Hepatocyte (in vitro differentiated cells): ENCODE results near the gene PRKCI. TPM values are rescaled to one million over a fixed set of nuclear protein-coding genes. Genes with fewer than 3 reads are reported as not detected.

Experiments
- DNase-seq: peaks from one replicate; pipeline ENCODE4 v3.0.0-alpha.2; 2016; ENCODE audit warnings: low spot score
- H2AFZ ChIP-seq: fragments of 200-600 bp; sonication (generic); 2 replicates; pipeline ENCODE4 v1.6.0; 2016; ENCODE audit warnings: antibody characterized with exemption, mild to moderate bottlenecking
- H3K27ac ChIP-seq: fragments of 200-600 bp; sonication (generic); 2 replicates; pipeline ENCODE4 v1.5.1; 2016; ENCODE audit warnings: mild to moderate bottlenecking
- H3K27me3 ChIP-seq: fragments of 200-600 bp; sonication (generic); 2 replicates; pipeline ENCODE4 v1.6.1; 2016
- H3K36me3 ChIP-seq: fragments of 200-600 bp; sonication (generic); replicated peaks from 2 replicates; pipeline ENCODE4 v1.5.1; 2016; ENCODE audit warnings: low read depth; ENCODE audit not compliant: insufficient read depth
- H3K4me1 ChIP-seq: fragments of 200-600 bp; sonication (generic); 2 replicates; pipeline ENCODE4 v1.5.1; 2016; ENCODE audit warnings: mild to moderate bottlenecking, moderate library complexity; ENCODE audit not compliant: insufficient read depth
- H3K4me2 ChIP-seq: fragments of 200-600 bp; sonication (generic); 2 replicates; pipeline ENCODE4 v1.6.0; 2016
- H3K4me3 ChIP-seq: fragments of 200-600 bp; sonication (generic); 2 replicates; pipeline ENCODE4 v1.5.1; 2016; ENCODE audit warnings: mild to moderate bottlenecking
- H3K79me2 ChIP-seq: fragments of 200-600 bp; sonication (generic); 2 replicates; pipeline ENCODE4 v1.6.0; 2017; ENCODE audit warnings: mild to moderate bottlenecking
- H3K9me2 ChIP-seq: fragments of 200-600 bp; sonication (generic); replicated peaks from 2 replicates; pipeline ENCODE4 v1.6.0; 2017; ENCODE audit warnings: mild to moderate bottlenecking; ENCODE audit not compliant: insufficient read depth
- H3K9me3 ChIP-seq: fragments of 200-600 bp; sonication (generic); 2 replicates; pipeline ENCODE4 v1.5.1; 2016; ENCODE audit warnings: low read depth, mild to moderate bottlenecking
- H4K20me1 ChIP-seq: fragments of 200-600 bp; sonication (generic); 2 replicates; pipeline ENCODE4 v1.6.0; 2016; ENCODE audit warnings: mild to moderate bottlenecking; ENCODE audit not compliant: insufficient read depth, poor library complexity, severe bottlenecking
- CTCF ChIP-seq: fragments of 200-600 bp; sonication (generic); IDR thresholded peaks from 2 replicates; pipeline ENCODE4 v1.5.1; 2016; ENCODE audit warnings: antibody characterized with exemption, mild to moderate bottlenecking; ENCODE audit not compliant: poor library complexity
- EZH2 ChIP-seq: fragments of 200-600 bp; sonication (generic); IDR thresholded peaks from 2 replicates; pipeline ENCODE4 v1.6.1; 2016; ENCODE audit warnings: antibody characterized with exemption, mild to moderate bottlenecking, borderline replicate concordance
- EZH2phosphoT487 ChIP-seq: fragments of 200-600 bp; sonication (generic); IDR thresholded peaks from one replicate; pipeline ENCODE4 v1.6.1; 2018; ENCODE audit warnings: antibody characterized with exemption, mild to moderate bottlenecking, low read depth, moderate library complexity; ENCODE audit not compliant: unreplicated experiment, severe bottlenecking
- WGBS: methylation state at CpG from one replicate; pipeline ENCODE4 v1.1.6; 2016; ENCODE audit warnings: low lambda C conversion rate; ENCODE audit errors: missing lambda C conversion rate; 5-methylcytosine and 5-hydroxymethylcytosine counted together
- polyA plus RNA-seq: library from polyadenylated mRNA; unstranded; fragments of >200 nt; fragmentation: Nextera tagmentation; extraction: Ambion mirVana; gene quantifications from 2 replicates; pipeline ENCODE4 v1.2.1, GENCODE V29; 2016
- total RNA-seq: library from RNA; depleted of rRNA; stranded (reverse); fragments of >200 nt; gene quantifications from 2 replicates; pipeline ENCODE4 v1.2.3, GENCODE V29; 2014

The PRKCI gene
- total and polyA plus RNA-seq, 2 experiments from 2014 or later, result 28.6 to 47.3 TPM

DNA sequence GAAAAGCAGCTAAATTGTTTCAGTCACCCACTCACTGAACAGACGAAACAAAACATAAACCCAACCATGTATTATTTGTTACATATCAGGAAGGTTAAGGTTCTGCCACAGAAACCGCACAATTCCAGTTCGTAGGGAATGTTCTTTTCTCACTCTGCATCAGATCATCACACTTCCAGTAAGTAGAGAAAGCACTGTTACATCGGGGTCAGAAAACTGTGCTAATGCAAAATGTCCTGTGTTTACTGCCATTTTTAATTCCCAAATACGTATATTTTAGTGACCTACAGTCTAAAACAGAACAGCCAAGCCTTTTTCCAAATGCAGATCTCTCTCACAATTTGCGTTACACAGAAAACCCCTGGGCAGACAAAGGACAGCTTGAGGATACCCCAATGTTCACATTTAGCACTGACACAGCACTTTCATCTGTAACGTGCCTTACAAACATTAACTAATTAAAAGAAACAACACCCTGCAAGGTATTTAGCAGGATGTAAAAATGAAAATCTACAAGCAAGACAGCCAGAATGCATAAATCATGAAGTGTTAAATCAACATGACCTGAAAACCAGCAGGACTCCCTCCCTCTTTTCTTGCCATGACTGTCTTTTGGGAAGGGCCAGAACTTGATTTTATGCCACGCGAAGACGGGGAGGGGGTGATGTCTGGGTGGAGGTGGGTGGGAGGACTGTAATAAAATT is 100.5 kb downstream of the PRKCI start:
- Histone ChIP-seq H3K9me3 (no peaks in the 10 kb centered on the region), H2AFZ (peak overlapping the region; percentile 16), H3K27ac (peak overlapping the region; percentile 3), H3K9me2 (no peaks in the 10 kb centered on the region), H3K4me2 (no peak overlapping the region), H3K79me2 (no peaks in the 10 kb centered on the region), H3K4me3 (no peak overlapping the region), H3K4me1 (peaks cover 5% of the 10 kb centered on the region), H3K36me3 (no peaks in the 10 kb centered on the region), H4K20me1 (no peaks in the 10 kb centered on the region), H3K27me3 (no peaks in the 10 kb centered on the region)
- DNase-seq, result no peak
- WGBS, result 61% methylated on average over 10 of the region's 10 CpGs
- TF ChIP-seq EZH2 (no peak), CTCF (no peak), EZH2phosphoT487 (no peak)

DNA sequence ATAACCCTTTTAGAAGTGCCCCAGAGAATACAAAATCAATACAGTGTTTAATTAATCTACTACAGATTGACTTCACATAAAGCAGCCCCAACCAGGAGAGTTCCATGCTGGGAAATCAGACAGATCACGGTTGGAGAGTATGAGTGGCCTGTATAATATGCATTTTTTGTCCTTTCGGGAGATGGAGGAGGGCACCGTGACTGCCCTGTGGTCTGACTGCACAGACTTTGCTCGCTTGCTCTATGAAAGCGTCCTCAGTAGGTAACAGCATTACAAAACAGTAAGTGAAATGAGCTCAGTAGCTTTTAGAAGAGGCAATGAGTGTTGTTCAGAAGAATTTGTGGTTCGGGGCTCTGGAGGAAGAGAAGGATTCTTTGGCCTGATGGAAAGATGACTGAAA is 101.1 kb downstream of the PRKCI start:
- Histone ChIP-seq H3K9me2 (no peaks in the 10 kb centered on the region), H3K27ac (peak overlapping the region; percentile 3), H3K79me2 (no peaks in the 10 kb centered on the region), H3K4me3 (no peak overlapping the region), H4K20me1 (no peaks in the 10 kb centered on the region), H3K27me3 (no peaks in the 10 kb centered on the region), H3K4me2 (no peak overlapping the region), H3K4me1 (peaks cover 5% of the 10 kb centered on the region), H3K36me3 (no peaks in the 10 kb centered on the region), H3K9me3 (no peaks in the 10 kb centered on the region), H2AFZ (peak overlapping the region; percentile 16)
- 82% methylated on average over 6 of the region's 6 CpGs for WGBS
- TF ChIP-seq EZH2, result no peak
- TF ChIP-seq CTCF, result no peak
- TF ChIP-seq EZH2phosphoT487, result no peak
- no peak for DNase-seq

DNA sequence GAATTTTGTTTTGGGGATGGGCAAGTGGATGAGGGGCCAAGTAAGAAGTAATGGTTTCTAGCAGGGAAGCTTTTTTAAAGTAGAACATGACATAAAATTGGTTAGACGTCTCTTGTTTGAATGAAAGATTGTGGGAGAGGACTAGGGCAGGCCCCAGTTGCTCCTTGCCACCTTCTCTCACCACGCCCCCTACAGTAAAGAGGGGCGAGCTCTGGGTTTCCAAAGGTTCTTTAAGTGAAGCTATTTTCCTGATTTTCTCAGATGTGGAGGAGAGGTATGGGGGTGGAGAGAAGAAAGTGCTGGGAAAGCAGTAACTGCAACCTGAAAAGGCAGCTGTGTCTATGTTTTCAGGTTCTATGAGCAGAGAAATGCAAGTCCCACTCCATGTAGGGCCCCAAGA is 102.7 kb downstream of the PRKCI start:
- Histone ChIP-seq H3K27me3 (no peaks in the 10 kb centered on the region), H3K9me2 (no peaks in the 10 kb centered on the region), H3K27ac (no peak overlapping the region), H2AFZ (no peak overlapping the region), H3K4me1 (peaks cover 8% of the 10 kb centered on the region), H3K4me3 (no peak overlapping the region), H3K36me3 (no peaks in the 10 kb centered on the region), H3K4me2 (no peak overlapping the region), H3K79me2 (no peaks in the 10 kb centered on the region), H3K9me3 (no peaks in the 10 kb centered on the region), H4K20me1 (no peaks in the 10 kb centered on the region)
- no peak for DNase-seq
- 77% methylated on average over 3 of the region's 3 CpGs for WGBS
- TF ChIP-seq EZH2 (no peak), EZH2phosphoT487 (no peak), CTCF (no peak)
